DOHH2 (cell line): ENCODE measurements around the gene OBSCN.

Experiments
- EZH2phosphoT487 ChIP-seq: fragments of 200-600 bp; sonication (generic); IDR thresholded peaks from 2 replicates; pipeline ENCODE4 v1.6.1; 2017; ENCODE audit warnings: borderline replicate concordance, mild to moderate bottlenecking, antibody characterized with exemption, low read length, moderate library complexity, mixed read lengths
- TF ChIP-seq, protein P1 (sequence below): fragments of 200-600 bp; sonication (generic); IDR thresholded peaks from one replicate; pipeline ENCODE4 v1.5.1; 2014; ENCODE audit warnings: antibody characterized with exemption, mild to moderate bottlenecking, low read depth, low read length; ENCODE audit not compliant: poor library complexity, severe bottlenecking

GRCh38 chr1:228211531-228212414, 3.9 kb downstream of the OBSCN start:
- TF ChIP-seq, protein P1, sequence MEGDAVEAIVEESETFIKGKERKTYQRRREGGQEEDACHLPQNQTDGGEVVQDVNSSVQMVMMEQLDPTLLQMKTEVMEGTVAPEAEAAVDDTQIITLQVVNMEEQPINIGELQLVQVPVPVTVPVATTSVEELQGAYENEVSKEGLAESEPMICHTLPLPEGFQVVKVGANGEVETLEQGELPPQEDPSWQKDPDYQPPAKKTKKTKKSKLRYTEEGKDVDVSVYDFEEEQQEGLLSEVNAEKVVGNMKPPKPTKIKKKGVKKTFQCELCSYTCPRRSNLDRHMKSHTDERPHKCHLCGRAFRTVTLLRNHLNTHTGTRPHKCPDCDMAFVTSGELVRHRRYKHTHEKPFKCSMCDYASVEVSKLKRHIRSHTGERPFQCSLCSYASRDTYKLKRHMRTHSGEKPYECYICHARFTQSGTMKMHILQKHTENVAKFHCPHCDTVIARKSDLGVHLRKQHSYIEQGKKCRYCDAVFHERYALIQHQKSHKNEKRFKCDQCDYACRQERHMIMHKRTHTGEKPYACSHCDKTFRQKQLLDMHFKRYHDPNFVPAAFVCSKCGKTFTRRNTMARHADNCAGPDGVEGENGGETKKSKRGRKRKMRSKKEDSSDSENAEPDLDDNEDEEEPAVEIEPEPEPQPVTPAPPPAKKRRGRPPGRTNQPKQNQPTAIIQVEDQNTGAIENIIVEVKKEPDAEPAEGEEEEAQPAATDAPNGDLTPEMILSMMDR = no peak
- TF ChIP-seq EZH2phosphoT487 = no peak
